GM23338 (cell line): ENCODE results near the gene UNC93A. TPM values are rescaled to one million over a fixed set of nuclear protein-coding genes. Genes with fewer than 3 reads are reported as not detected.

Experiments used
- ATAC-seq: fragments of 200-7000 bp; cut with Tn5 transposase; 3 replicates; pipeline ENCODE4 v1.9.1; 2020
- DNase-seq: peaks from one replicate; pipeline ENCODE4 v3.0.0-alpha.2; 2015; ENCODE audit warnings: low spot score
- H2AFZ ChIP-seq: fragments of 200-600 bp; sonication (generic); 2 replicates; pipeline ENCODE4 v1.8.0; 2016; ENCODE audit warnings: antibody characterized with exemption, mild to moderate bottlenecking, moderate library complexity
- H3F3A ChIP-seq: fragments of 200-600 bp; sonication (generic); replicated peaks from 2 replicates; pipeline ENCODE4 v1.8.0; 2017; ENCODE audit warnings: antibody characterized with exemption, mixed run types, low read depth
- H3K27ac ChIP-seq: fragments of 200-600 bp; sonication (generic); 2 replicates; pipeline ENCODE4 v1.6.1; 2016; ENCODE audit warnings: low read depth
- H3K27me3 ChIP-seq: fragments of 200-600 bp; sonication (generic); 2 replicates; pipeline ENCODE4 v1.8.0; 2016; ENCODE audit warnings: mild to moderate bottlenecking, mixed run types, moderate library complexity; ENCODE audit not compliant: insufficient read depth
- H3K36me3 ChIP-seq: fragments of 200-600 bp; sonication (generic); 2 replicates; pipeline ENCODE4 v1.8.0; 2016; ENCODE audit warnings: mild to moderate bottlenecking; ENCODE audit not compliant: insufficient read depth
- H3K4me1 ChIP-seq: fragments of 200-600 bp; sonication (generic); 2 replicates; pipeline ENCODE4 v1.8.0; 2016; ENCODE audit warnings: mild to moderate bottlenecking, moderate library complexity; ENCODE audit not compliant: insufficient read depth
- H3K4me2 ChIP-seq: fragments of 200-600 bp; sonication (generic); 2 replicates; pipeline ENCODE4 v1.7.1; 2017; ENCODE audit warnings: mixed run types
- H3K4me3 ChIP-seq: fragments of 200-600 bp; sonication (generic); 2 replicates; pipeline ENCODE4 v1.6.1; 2016; ENCODE audit warnings: mixed run types
- H3K79me2 ChIP-seq: fragments of 200-600 bp; sonication (generic); replicated peaks from 2 replicates; pipeline ENCODE4 v1.8.0; 2017; ENCODE audit warnings: mild to moderate bottlenecking; ENCODE audit not compliant: insufficient read depth
- H3K9me2 ChIP-seq: fragments of 200-600 bp; sonication (generic); 2 replicates; pipeline ENCODE4 v1.8.0; 2017; ENCODE audit not compliant: insufficient read depth
- H4K20me1 ChIP-seq: fragments of 200-600 bp; sonication (generic); replicated peaks from 2 replicates; pipeline ENCODE4 v1.8.0; 2017; ENCODE audit warnings: mild to moderate bottlenecking; ENCODE audit not compliant: insufficient read depth
- H3K27ac Mint-ChIP-seq: 2 replicates; pipeline ENCODE4 v1.8.0; 2020; ENCODE audit warnings: inconsistent platforms, mild to moderate bottlenecking, moderate library complexity, mixed read lengths
- H3K27me3 Mint-ChIP-seq: 3 replicates; pipeline ENCODE4 v1.8.0; 2022; ENCODE audit warnings: low read depth, mild to moderate bottlenecking, moderate library complexity, mixed read lengths, inconsistent platforms; ENCODE audit not compliant: insufficient read depth, poor library complexity
- H3K36me3 Mint-ChIP-seq: 3 replicates; pipeline ENCODE4 v1.8.0; 2021; ENCODE audit warnings: low read depth, mild to moderate bottlenecking, inconsistent platforms, moderate library complexity, mixed read lengths
- H3K4me1 Mint-ChIP-seq: 3 replicates; pipeline ENCODE4 v1.8.0; 2020; ENCODE audit warnings: mild to moderate bottlenecking, inconsistent platforms, mixed read lengths
- H3K4me3 Mint-ChIP-seq: 3 replicates; pipeline ENCODE4 v1.8.0; 2021; ENCODE audit warnings: moderate library complexity, mild to moderate bottlenecking, inconsistent platforms, mixed read lengths
- H3K9me3 Mint-ChIP-seq: 3 replicates; pipeline ENCODE4 v1.8.0; 2020; ENCODE audit warnings: moderate library complexity, mild to moderate bottlenecking, inconsistent platforms, mixed read lengths
- CREB1 ChIP-seq: fragments of 250-450 bp; sonication (Bioruptor Pico); IDR thresholded peaks from 2 replicates; pipeline ENCODE4 v1.5.0; 2020; ENCODE audit warnings: low read depth, mild to moderate bottlenecking, moderate library complexity
- CTCF ChIP-seq, 2 experiments: fragments of 200-600 bp in 1 of 2; sonication (generic) in 1 of 2; conservative IDR thresholded peaks; 2 replicates each; pipeline versions ENCODE4 v1.5.1 to v1.6.1; 2016 to 2017; ENCODE audit warnings: antibody characterized with exemption in 2 of 2, low read depth in 2 of 2, mild to moderate bottlenecking in 2 of 2, moderate library complexity in 1 of 2
- ETS1 ChIP-seq: IDR thresholded peaks from 2 replicates; pipeline ENCODE4 v1.6.1; 2016; ENCODE audit warnings: antibody characterized with exemption
- EZH2 ChIP-seq: fragments of 200-600 bp; sonication (generic); IDR thresholded peaks from one replicate; pipeline ENCODE4 v1.8.0; 2017; ENCODE audit warnings: antibody characterized with exemption, mild to moderate bottlenecking, low read depth; ENCODE audit not compliant: unreplicated experiment
- JUNB ChIP-seq: IDR thresholded peaks from one replicate; pipeline ENCODE4 v1.6.1; 2016; ENCODE audit warnings: antibody characterized with exemption; ENCODE audit not compliant: unreplicated experiment
- POLR2AphosphoS5 ChIP-seq: IDR thresholded peaks from 2 replicates; pipeline ENCODE4 v1.6.1; 2016; ENCODE audit warnings: antibody characterized with exemption, low read depth
- REST ChIP-seq: IDR thresholded peaks from one replicate; pipeline ENCODE4 v1.6.1; 2018; ENCODE audit warnings: antibody characterized with exemption; ENCODE audit not compliant: unreplicated experiment
- STAT1 ChIP-seq: IDR thresholded peaks from one replicate; pipeline ENCODE4 v1.6.1; 2016; ENCODE audit warnings: antibody characterized with exemption; ENCODE audit not compliant: unreplicated experiment
- ZNF114 ChIP-seq: fragments of 250-450 bp; sonication (Bioruptor Pico); IDR thresholded peaks from 2 replicates; pipeline ENCODE4 v1.5.0; 2020; ENCODE audit warnings: mild to moderate bottlenecking, moderate library complexity
- polyA plus RNA-seq: library from polyadenylated mRNA; unstranded; fragments of >200 nt; fragmentation: Nextera tagmentation; extraction: Ambion mirVana; gene quantifications from 2 replicates; pipeline ENCODE4 v1.2.1, GENCODE V29; 2016
- total RNA-seq: library from RNA; depleted of rRNA; stranded (reverse); fragments of >200 nt; shearing (Covaris generic); gene quantifications from 2 replicates; pipeline ENCODE4 v1.2.3, GENCODE V29; 2014

Gene UNC93A
- total and polyA plus RNA-seq, 2 experiments from 2014 or later, result 0.18 to 0.28 TPM

- no peak for TF ChIP-seq CTCF (conservative IDR thresholded peaks at IDR 0.05; ENCODE audit: low read depth in 2 of 2)
These were observed 58.6 kb downstream of the UNC93A start (continued) for GRCh38 chr6:167349631-167350274.

GRCh38 chr6:167350275-167350696, 59.2 kb downstream of the UNC93A start:
- TF ChIP-seq REST (no peak), EZH2 (no peak), JUNB (no peak), POLR2AphosphoS5 (no peak), CREB1 (CRISPR knock-in tag) (no peak), ZNF114 (CRISPR knock-in tag) (no peak), ETS1 (no peak), STAT1 (no peak)
- Histone ChIP-seq H3K36me3 (peaks cover 3% of the 10 kb centered on the region; the same call in 1 of the 2 replicates), H3K27ac (no peak overlapping the region), H3K4me3 (peak overlapping the region; percentile 64), H3K9me2 (no peaks in the 10 kb centered on the region), H3K79me2 (no peaks in the 10 kb centered on the region), H4K20me1 (no peaks in the 10 kb centered on the region), H3K4me1 (peaks cover 11% of the 10 kb centered on the region; the same call in 1 of the 2 replicates), H2AFZ (peak overlapping the region; percentile 91), H3F3A (peaks cover 5% of the 10 kb centered on the region; the same call in 1 of the 2 replicates), H3K4me2 (peak overlapping the region; percentile 79), H3K27me3 (peaks cover 33% of the 10 kb centered on the region)
- H3K4me3 Mint-ChIP-seq, result peak overlapping the region; percentile 63
- peaks cover 28% of the 10 kb centered on the region for H3K27me3 Mint-ChIP-seq
- ATAC-seq, result peak; percentile 37
- peaks cover 9% of the 10 kb centered on the region; the same call in 2 of the 3 replicates for H3K36me3 Mint-ChIP-seq
- DNase-seq, result peak; percentile 37
- peaks cover 13% of the 10 kb centered on the region for H3K4me1 Mint-ChIP-seq
- no peak overlapping the region for H3K27ac Mint-ChIP-seq
- H3K9me3 Mint-ChIP-seq, result peaks cover 21% of the 10 kb centered on the region; the same call in 2 of the 3 replicates
